OCI-LY1 (cell line): ENCODE results near the gene ARV1.
"Not testable (repeated sequence)": the region's sequence is repeated elsewhere in the genome, so short reads cannot be mapped to it uniquely, and the experiment has no call there.

Experiments
- H2AFZ ChIP-seq: fragments of 200-600 bp; sonication (generic), shearing (Covaris generic); 2 replicates; pipeline ENCODE4 v1.6.0; 2014; ENCODE audit warnings: antibody characterized with exemption, mild to moderate bottlenecking, low read length
- H3F3A ChIP-seq: fragments of 200-600 bp; sonication (generic), shearing (Covaris generic); 2 replicates; pipeline ENCODE4 v1.6.0; 2014; ENCODE audit warnings: mild to moderate bottlenecking, antibody characterized with exemption, low read length, moderate library complexity; ENCODE audit not compliant: insufficient read depth
- H3K27ac ChIP-seq: fragments of 200-600 bp; sonication (generic); 2 replicates; pipeline ENCODE4 v1.5.1; 2014; ENCODE audit warnings: low read length, mixed run types, mild to moderate bottlenecking, low read depth; ENCODE audit not compliant: poor library complexity, severe bottlenecking
- H3K27me3 ChIP-seq: fragments of 200-600 bp; sonication (generic); 2 replicates; pipeline ENCODE4 v1.6.0; 2014; ENCODE audit warnings: antibody characterized with exemption, mild to moderate bottlenecking, low read length, moderate library complexity; ENCODE audit not compliant: insufficient read depth
- H3K36me3 ChIP-seq: fragments of 200-600 bp; sonication (generic); 2 replicates; pipeline ENCODE4 v1.6.1; 2014; ENCODE audit warnings: mild to moderate bottlenecking, antibody characterized with exemption, low read length, moderate library complexity, mixed read lengths; ENCODE audit not compliant: insufficient read depth
- H3K4me1 ChIP-seq: fragments of 200-600 bp; sonication (generic); 2 replicates; pipeline ENCODE4 v1.5.1; 2014; ENCODE audit warnings: mild to moderate bottlenecking, low read length, moderate library complexity; ENCODE audit not compliant: insufficient read depth, severe bottlenecking
- H3K4me2 ChIP-seq: fragments of 200-600 bp; sonication (generic), shearing (Covaris generic); 2 replicates; pipeline ENCODE4 v1.6.1; 2014; ENCODE audit warnings: low read length
- H3K4me3 ChIP-seq: fragments of 200-600 bp; sonication (generic); 2 replicates; pipeline ENCODE4 v1.5.1; 2014; ENCODE audit warnings: low read length, low read depth, mild to moderate bottlenecking, mixed read lengths; ENCODE audit not compliant: poor library complexity, severe bottlenecking
- H3K79me2 ChIP-seq: fragments of 200-600 bp; shearing (Covaris generic); 2 replicates; pipeline ENCODE4 v1.6.1; 2016; ENCODE audit warnings: mixed run types, low read length, mixed read lengths; ENCODE audit not compliant: insufficient read depth
- H3K9ac ChIP-seq: fragments of 200-600 bp; sonication (generic), shearing (Covaris generic); 2 replicates; pipeline ENCODE4 v1.6.1; 2014; ENCODE audit warnings: mild to moderate bottlenecking, low read length, mixed read lengths
- H3K9me2 ChIP-seq: fragments of 200-600 bp; sonication (generic), shearing (Covaris generic); 2 replicates; pipeline ENCODE4 v1.6.1; 2014; ENCODE audit warnings: low read depth, mild to moderate bottlenecking, low read length, mixed read lengths
- H3K9me3 ChIP-seq: fragments of 200-600 bp; shearing (Covaris generic); 2 replicates; pipeline ENCODE4 v1.6.1; 2014; ENCODE audit warnings: low read length, mixed read lengths
- H4K20me1 ChIP-seq: fragments of 200-600 bp; sonication (generic), shearing (Covaris generic); 2 replicates; pipeline ENCODE4 v1.6.0; 2016; ENCODE audit warnings: mild to moderate bottlenecking, low read length; ENCODE audit not compliant: insufficient read depth
- EZH2 ChIP-seq: fragments of 200-600 bp; sonication (generic), shearing (Covaris generic); IDR thresholded peaks from 2 replicates; pipeline ENCODE4 v1.8.0; 2017; ENCODE audit warnings: borderline replicate concordance, mixed run types, mild to moderate bottlenecking, antibody characterized with exemption, low read length, moderate library complexity, mixed read lengths
- TF ChIP-seq, protein P1 (sequence below): fragments of 200-600 bp; sonication (generic), shearing (Covaris generic); IDR thresholded peaks from 2 replicates; pipeline ENCODE4 v1.5.1; 2017; ENCODE audit warnings: mild to moderate bottlenecking, antibody characterized with exemption, low read length, moderate library complexity, mixed read lengths

Gene ARV1

DNA sequence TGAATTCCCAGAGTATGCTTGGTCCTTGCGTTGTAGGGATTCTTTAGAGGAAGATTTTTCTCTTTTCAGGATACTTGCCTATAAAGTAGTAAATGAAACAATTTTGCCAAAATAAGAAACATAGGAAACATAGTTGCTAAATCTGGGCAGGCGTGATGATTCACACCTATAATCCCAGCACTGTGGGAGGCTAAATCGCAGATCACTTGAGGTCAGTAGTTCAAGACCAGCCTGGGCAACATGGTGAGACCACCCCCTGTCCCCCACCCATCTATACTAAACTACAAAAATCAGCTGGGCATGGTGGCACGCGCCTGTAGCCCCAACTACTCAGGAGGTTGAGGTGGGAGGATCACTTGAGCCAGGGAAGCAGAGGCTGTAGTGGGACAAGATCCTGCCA, 4.9 kb downstream of the ARV1 start:
- H3K36me3 ChIP-seq, result peaks cover 31% of the 10 kb centered on the region; the same call in 1 of the 2 replicates
- no peak overlapping the region for H3K4me2 ChIP-seq
- no peak overlapping the region for H3K27ac ChIP-seq
- no peaks in the 10 kb centered on the region for H3K9me2 ChIP-seq
- H3K4me1 ChIP-seq, result peaks cover 11% of the 10 kb centered on the region
- TF ChIP-seq, protein P1, sequence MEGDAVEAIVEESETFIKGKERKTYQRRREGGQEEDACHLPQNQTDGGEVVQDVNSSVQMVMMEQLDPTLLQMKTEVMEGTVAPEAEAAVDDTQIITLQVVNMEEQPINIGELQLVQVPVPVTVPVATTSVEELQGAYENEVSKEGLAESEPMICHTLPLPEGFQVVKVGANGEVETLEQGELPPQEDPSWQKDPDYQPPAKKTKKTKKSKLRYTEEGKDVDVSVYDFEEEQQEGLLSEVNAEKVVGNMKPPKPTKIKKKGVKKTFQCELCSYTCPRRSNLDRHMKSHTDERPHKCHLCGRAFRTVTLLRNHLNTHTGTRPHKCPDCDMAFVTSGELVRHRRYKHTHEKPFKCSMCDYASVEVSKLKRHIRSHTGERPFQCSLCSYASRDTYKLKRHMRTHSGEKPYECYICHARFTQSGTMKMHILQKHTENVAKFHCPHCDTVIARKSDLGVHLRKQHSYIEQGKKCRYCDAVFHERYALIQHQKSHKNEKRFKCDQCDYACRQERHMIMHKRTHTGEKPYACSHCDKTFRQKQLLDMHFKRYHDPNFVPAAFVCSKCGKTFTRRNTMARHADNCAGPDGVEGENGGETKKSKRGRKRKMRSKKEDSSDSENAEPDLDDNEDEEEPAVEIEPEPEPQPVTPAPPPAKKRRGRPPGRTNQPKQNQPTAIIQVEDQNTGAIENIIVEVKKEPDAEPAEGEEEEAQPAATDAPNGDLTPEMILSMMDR, result no peak
- TF ChIP-seq EZH2, result no peak
- no peaks in the 10 kb centered on the region for H3K9me3 ChIP-seq
- no peaks in the 10 kb centered on the region for H3F3A ChIP-seq
- no peak overlapping the region for H2AFZ ChIP-seq
- no peak overlapping the region for H3K4me3 ChIP-seq
- H3K9ac ChIP-seq, result no peak overlapping the region
- H4K20me1 ChIP-seq, result no peaks in the 10 kb centered on the region
- peaks cover 18% of the 10 kb centered on the region; the same call in 1 of the 2 replicates for H3K79me2 ChIP-seq
- H3K27me3 ChIP-seq, result no peaks in the 10 kb centered on the region

DNA sequence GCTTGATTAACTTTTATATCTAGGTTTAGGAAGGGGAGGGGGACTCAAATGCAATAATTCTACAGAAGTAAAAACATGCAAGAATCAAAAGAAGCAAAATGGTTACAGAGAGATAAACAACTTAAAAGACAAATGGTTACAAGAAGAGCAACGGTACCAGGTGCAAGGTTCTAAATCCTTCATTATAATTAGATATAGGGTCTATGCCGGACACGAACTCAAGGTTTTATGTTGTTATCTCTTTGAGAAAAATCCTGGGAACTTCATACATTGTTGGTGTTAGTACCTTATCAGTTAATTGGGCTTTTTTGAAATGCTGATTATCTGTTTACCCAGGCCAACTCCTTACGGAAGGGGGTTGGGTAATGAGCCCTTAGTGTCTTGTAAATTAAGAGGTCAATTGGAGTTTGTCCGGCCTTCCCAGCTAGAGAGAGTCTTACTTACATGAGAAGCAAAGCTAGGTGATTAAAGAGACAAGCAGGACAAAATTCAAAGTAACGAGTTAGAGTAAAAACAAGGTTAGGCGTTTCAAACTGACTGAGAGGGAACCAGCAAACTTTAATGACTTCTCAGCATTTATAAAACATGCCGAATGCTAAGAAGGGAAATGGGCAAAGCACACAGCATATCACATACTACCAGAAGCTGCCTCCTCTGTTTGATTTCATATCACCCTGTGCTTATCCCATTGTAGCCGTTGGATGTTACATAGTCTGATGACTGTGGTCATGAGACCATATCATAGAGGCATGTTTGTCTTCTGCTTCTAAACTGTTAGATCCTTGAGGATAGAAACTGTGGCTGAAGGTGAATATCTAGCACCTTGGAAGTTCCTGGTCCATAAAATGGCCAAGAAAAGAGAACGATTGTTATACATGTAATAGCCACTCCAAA, 6.0 kb downstream of the ARV1 start:
- not testable (repeated sequence) for H3K27me3 ChIP-seq, H3F3A ChIP-seq, H3K27ac ChIP-seq, H3K9ac ChIP-seq, H3K4me2 ChIP-seq, H3K4me3 ChIP-seq, H3K4me1 ChIP-seq, H3K9me2 ChIP-seq, H4K20me1 ChIP-seq, H3K9me3 ChIP-seq, H2AFZ ChIP-seq
- Histone ChIP-seq H3K79me2 (peaks cover 13% of the 10 kb centered on the region; the same call in 1 of the 2 replicates), H3K36me3 (peaks cover 41% of the 10 kb centered on the region; the same call in 1 of the 2 replicates)

DNA sequence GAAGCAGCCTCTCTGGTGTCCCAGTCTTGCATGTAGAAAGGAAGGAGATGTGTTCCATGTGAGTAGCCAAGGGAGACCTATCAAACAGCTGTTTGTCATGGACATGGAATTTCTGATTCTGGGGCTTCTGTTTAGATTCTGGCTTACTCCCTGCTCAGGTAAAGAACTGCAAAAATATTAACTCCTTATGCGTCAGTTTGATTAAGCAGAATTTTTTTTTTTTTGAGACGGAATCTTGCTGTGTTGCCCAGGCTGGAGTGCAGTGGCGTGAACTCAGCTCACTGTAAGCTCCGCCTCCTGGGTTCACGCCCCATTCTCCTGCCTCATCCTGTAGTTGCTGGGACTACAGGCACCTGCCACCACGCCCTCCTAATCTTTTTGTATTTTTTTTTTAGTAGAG, 6.8 kb downstream of the ARV1 start:
- Histone ChIP-seq H3K4me2 (no peak overlapping the region), H3K79me2 (peaks cover 13% of the 10 kb centered on the region; the same call in 1 of the 2 replicates)

More for the DNA sequence above, 6.8 kb downstream of the ARV1 start:
- H3K4me1 ChIP-seq, result no peaks in the 10 kb centered on the region
- TF ChIP-seq, protein P1, result no peak
- H2AFZ ChIP-seq, result no peak overlapping the region
- peaks cover 46% of the 10 kb centered on the region; the same call in 1 of the 2 replicates for H3K36me3 ChIP-seq
- H3K9ac ChIP-seq, result no peak overlapping the region
- H3K4me3 ChIP-seq, result no peak overlapping the region
- no peaks in the 10 kb centered on the region for H3K9me2 ChIP-seq
- no peaks in the 10 kb centered on the region for H3F3A ChIP-seq
- no peak overlapping the region for H3K27ac ChIP-seq
- H4K20me1 ChIP-seq, result no peaks in the 10 kb centered on the region
- H3K27me3 ChIP-seq, result no peaks in the 10 kb centered on the region
- H3K9me3 ChIP-seq, result no peaks in the 10 kb centered on the region
